ENCODE measurements around the gene PIP5KL1. TPM values are rescaled to one million over a fixed set of nuclear protein-coding genes. Genes with fewer than 3 reads are reported as not detected.
A peak's percentile ranks its signal among the peaks of the same experiment; 100 is the strongest.
"Not testable (repeated sequence)": the region's sequence is repeated elsewhere in the genome, so short reads cannot be mapped to it uniquely, and the experiment has no call there.

PIP5KL1 gene
- total RNA-seq, 2 experiments from 2014 or later, result 1.8 to 2.6 TPM

- Mint-ChIP-seq H3K9me3 (ENCODE audit: low read depth) (peaks cover 3% of the 10 kb centered on the region), H3K27me3 (no peaks in the 10 kb centered on the region)
These were observed 37.2 kb downstream of the PIP5KL1 start for GRCh38 chr9:127893392-127893791.

GRCh38 chr9:127892831-127893230 lies 37.7 kb downstream of the PIP5KL1 start:
- Mint-ChIP-seq H3K27ac (no peak overlapping the region), H3K36me3 (peaks cover 69% of the 10 kb centered on the region), H3K9me3 (ENCODE audit: low read depth) (peaks cover 3% of the 10 kb centered on the region), H3K4me3 (no peak overlapping the region), H3K27me3 (no peaks in the 10 kb centered on the region), H3K4me1 (peaks cover 17% of the 10 kb centered on the region)
- ATAC-seq, result no peak
- DNase-seq, result no peak
- CTCF ChIA-PET, result interaction anchor here (1.2 to 1.6 kb wide), 2 partner anchors 23 to 142 kb away, joined by 4 to 7 read pairs; no protein-coding TSS in a partner anchor

More at GRCh38 chr9:127893392-127893791, 37.2 kb downstream of the PIP5KL1 start:
- H3K36me3 Mint-ChIP-seq, result peaks cover 68% of the 10 kb centered on the region
- H3K4me1 Mint-ChIP-seq, result peaks cover 21% of the 10 kb centered on the region
- CTCF ChIA-PET, result interaction anchor here (1.2 to 1.6 kb wide), 2 partner anchors 23 to 142 kb away, joined by 4 to 7 read pairs; no protein-coding TSS in a partner anchor
- H3K4me3 Mint-ChIP-seq, result no peak overlapping the region
- ATAC-seq (no peak), DNase-seq (no peak)
- no peak overlapping the region for H3K27ac Mint-ChIP-seq

GRCh38 chr9:127890053-127890452 lies 40.5 kb downstream of the PIP5KL1 start:
- CTCF ChIA-PET, result interaction anchor here (0.8 to 2.0 kb wide), 8 partner anchors 14 to 155 kb away, joined by 3 to 8 read pairs (median 3); partner anchors contain the start of genes CDK9 and TOR2A
- ATAC-seq (no peak), DNase-seq (no peak)
- Mint-ChIP-seq H3K4me3 (no peak overlapping the region), H3K27me3 (no peaks in the 10 kb centered on the region), H3K9me3 (ENCODE audit: low read depth) (peaks cover 3% of the 10 kb centered on the region), H3K4me1 (peaks cover 10% of the 10 kb centered on the region), H3K36me3 (peaks cover 66% of the 10 kb centered on the region), H3K27ac (no peak overlapping the region)

GRCh38 chr9:127887792-127888191 lies 42.8 kb downstream of the PIP5KL1 start:
- H3K27ac Mint-ChIP-seq, result no peak overlapping the region
- no peaks in the 10 kb centered on the region for H3K9me3 Mint-ChIP-seq (ENCODE audit: low read depth)
- H3K4me3 Mint-ChIP-seq, result no peak overlapping the region
- H3K27me3 Mint-ChIP-seq, result no peaks in the 10 kb centered on the region
- peaks cover 52% of the 10 kb centered on the region for H3K36me3 Mint-ChIP-seq
- H3K4me1 Mint-ChIP-seq, result peaks cover 15% of the 10 kb centered on the region
- ATAC-seq, result peak; percentile 56
- CTCF ChIA-PET, result interaction anchor here (1.2 to 1.8 kb wide), 3 partner anchors 11 to 34 kb away, joined by 3 to 5 read pairs (median 4); partner anchors contain the start of gene ST6GALNAC6
- no peak for DNase-seq

- peaks cover 7% of the 10 kb centered on the region for H3K4me1 Mint-ChIP-seq
- no peak for DNase-seq
- H3K27ac Mint-ChIP-seq, result peak overlapping the region; percentile 28
- no peaks in the 10 kb centered on the region for H3K9me3 Mint-ChIP-seq (ENCODE audit: low read depth)
- CTCF ChIA-PET, result interaction anchor here (1.6 to 1.8 kb wide), 3 partner anchors 17 to 35 kb away, joined by 4 to 6 read pairs (median 5); no protein-coding TSS in a partner anchor
- H3K36me3 Mint-ChIP-seq, result peaks cover 42% of the 10 kb centered on the region
- no peaks in the 10 kb centered on the region for H3K27me3 Mint-ChIP-seq
- no peak for ATAC-seq
- H3K4me3 Mint-ChIP-seq, result no peak overlapping the region
These were observed 44.1 kb downstream of the PIP5KL1 start for GRCh38 chr9:127886401-127886972.

- H3K4me3 Mint-ChIP-seq, result no peak overlapping the region
- H3K4me1 Mint-ChIP-seq, result peaks cover 5% of the 10 kb centered on the region
- H3K27me3 Mint-ChIP-seq, result no peaks in the 10 kb centered on the region
- CTCF ChIA-PET, result interaction anchor here (1.7 kb wide), 1 partner anchor 16 kb away, joined by 6 read pairs; no protein-coding TSS in a partner anchor
- DNase-seq (no peak), ATAC-seq (no peak)
- no peak overlapping the region for H3K27ac Mint-ChIP-seq
- peaks cover 35% of the 10 kb centered on the region for H3K36me3 Mint-ChIP-seq
- no peaks in the 10 kb centered on the region for H3K9me3 Mint-ChIP-seq (ENCODE audit: low read depth)
These were observed 44.9 kb downstream of the PIP5KL1 start for GRCh38 chr9:127885508-127886281.

- Mint-ChIP-seq H3K27ac (peak overlapping the region; percentile 49), H3K4me1 (peaks cover 5% of the 10 kb centered on the region), H3K27me3 (no peaks in the 10 kb centered on the region), H3K9me3 (ENCODE audit: low read depth) (no peaks in the 10 kb centered on the region), H3K4me3 (no peak overlapping the region), H3K36me3 (peaks cover 32% of the 10 kb centered on the region)
- DNase-seq (no peak), ATAC-seq (no peak)
- CTCF ChIA-PET, result interaction anchor here (1.7 kb wide), 1 partner anchor 15 kb away, joined by 6 read pairs; no protein-coding TSS in a partner anchor
These were observed 45.5 kb downstream of the PIP5KL1 start for GRCh38 chr9:127884976-127885490.

GRCh38 chr9:127884427-127884911 lies 46.1 kb downstream of the PIP5KL1 start:
- Mint-ChIP-seq H3K27ac (peak overlapping the region; percentile 49), H3K4me3 (no peak overlapping the region), H3K4me1 (peaks cover 5% of the 10 kb centered on the region), H3K36me3 (peaks cover 30% of the 10 kb centered on the region), H3K9me3 (ENCODE audit: low read depth) (no peaks in the 10 kb centered on the region), H3K27me3 (no peaks in the 10 kb centered on the region)
- CTCF ChIA-PET, result no interaction called here
- DNase-seq, result no peak
- ATAC-seq, result no peak

GRCh38 chr9:127883959-127884358 lies 46.6 kb downstream of the PIP5KL1 start:
- Mint-ChIP-seq H3K36me3 (peaks cover 31% of the 10 kb centered on the region), H3K4me1 (peaks cover 5% of the 10 kb centered on the region), H3K4me3 (no peak overlapping the region), H3K27me3 (no peaks in the 10 kb centered on the region), H3K27ac (peak overlapping the region; percentile 20), H3K9me3 (ENCODE audit: low read depth) (no peaks in the 10 kb centered on the region)
- DNase-seq (no peak), ATAC-seq (no peak)
- CTCF ChIA-PET, result interaction anchor here (2.2 kb wide), 1 partner anchor 149 kb away, joined by 8 read pairs; the partner anchor contains the start of gene TOR2A

GRCh38 chr9:127881715-127882114 lies 48.9 kb downstream of the PIP5KL1 start:
- H3K4me3 Mint-ChIP-seq; H3K27ac Mint-ChIP-seq; DNase-seq; ATAC-seq; H3K9me3 Mint-ChIP-seq (ENCODE audit: low read depth); H3K4me1 Mint-ChIP-seq; H3K27me3 Mint-ChIP-seq: not testable (repeated sequence)
- CTCF ChIA-PET, result interaction anchor here (0.9 to 2.6 kb wide), 5 partner anchors 12 to 62 kb away, joined by 3 to 19 read pairs (median 7); partner anchors contain the start of gene ST6GALNAC6
- peaks cover 20% of the 10 kb centered on the region for H3K36me3 Mint-ChIP-seq

GRCh38 chr9:127880143-127880542 lies 50.4 kb downstream of the PIP5KL1 start:
- DNase-seq, result no peak
- H3K4me3 Mint-ChIP-seq, result no peak overlapping the region
- peaks cover 3% of the 10 kb centered on the region for H3K27me3 Mint-ChIP-seq
- no peak for ATAC-seq
- no peak overlapping the region for H3K27ac Mint-ChIP-seq
- peaks cover 9% of the 10 kb centered on the region for H3K4me1 Mint-ChIP-seq
- H3K9me3 Mint-ChIP-seq (ENCODE audit: low read depth), result no peaks in the 10 kb centered on the region
- H3K36me3 Mint-ChIP-seq, result peaks cover 12% of the 10 kb centered on the region
- CTCF ChIA-PET, result interaction anchor here (0.7 to 3.5 kb wide), 2 partner anchors 11 to 24 kb away, joined by 4 to 16 read pairs; no protein-coding TSS in a partner anchor

- H3K4me1 Mint-ChIP-seq, result peaks cover 4% of the 10 kb centered on the region
- peaks cover 3% of the 10 kb centered on the region for H3K27me3 Mint-ChIP-seq
- H3K36me3 Mint-ChIP-seq, result peaks cover 3% of the 10 kb centered on the region
- H3K27ac Mint-ChIP-seq, result no peak overlapping the region
- no peak overlapping the region for H3K4me3 Mint-ChIP-seq
- no peaks in the 10 kb centered on the region for H3K9me3 Mint-ChIP-seq (ENCODE audit: low read depth)
- CTCF ChIA-PET, result interaction anchor here (0.8 to 3.5 kb wide), 2 partner anchors 9 to 144 kb away, joined by 3 to 16 read pairs; partner anchors contain the start of gene TOR2A
- ATAC-seq (no peak), DNase-seq (no peak)
These were observed 51.8 kb downstream of the PIP5KL1 start for GRCh38 chr9:127878652-127879390.

All from activated CD8-positive, alpha-beta memory T cell treated with anti-CD3 and anti-CD28 coated beads, Interleukin-2, amount 10 ng/mL, durations not matched to agents 7 days and 5 days (primary cell).